Limb (tissue), 2 donors: ENCODE data around the gene GTF2H2C_2.
"Not testable (repeated sequence)": the region's sequence is repeated elsewhere in the genome, so short reads cannot be mapped to it uniquely, and the experiment has no call there.

Experiments
- DNase-seq, 2 donors: peaks; one replicate each; pipeline ENCODE4 v3.0.0-alpha.2; 2016; ENCODE audit errors: extremely low spot score in 2 of 2

The GTF2H2C_2 gene

DNA sequence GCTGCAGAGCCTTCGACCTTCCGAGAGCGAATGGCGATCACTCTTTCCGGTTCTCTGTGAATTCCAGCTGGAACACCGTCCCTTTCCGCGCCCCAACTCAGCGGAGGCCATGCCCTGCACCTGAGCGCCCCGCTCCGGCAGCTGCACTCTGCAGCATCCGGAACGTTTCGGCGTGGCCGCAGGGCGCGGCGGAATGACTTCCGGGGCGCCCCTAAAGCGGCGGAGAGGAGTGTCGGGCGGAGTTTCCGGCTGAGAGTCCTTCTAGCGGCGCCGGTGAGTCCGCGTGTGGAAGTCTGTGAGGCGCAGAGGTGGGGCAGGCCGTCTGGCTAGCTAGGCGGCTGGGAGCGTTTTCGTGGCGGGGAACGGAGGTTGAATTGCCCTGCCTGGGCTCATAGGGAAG, at the start of gene GTF2H2C_2:
GTF2H2C_2 (plus strand) TSS at position 252 of the 400 bp plus-strand sequence.
- DNase-seq = not testable (repeated sequence)

DNA sequence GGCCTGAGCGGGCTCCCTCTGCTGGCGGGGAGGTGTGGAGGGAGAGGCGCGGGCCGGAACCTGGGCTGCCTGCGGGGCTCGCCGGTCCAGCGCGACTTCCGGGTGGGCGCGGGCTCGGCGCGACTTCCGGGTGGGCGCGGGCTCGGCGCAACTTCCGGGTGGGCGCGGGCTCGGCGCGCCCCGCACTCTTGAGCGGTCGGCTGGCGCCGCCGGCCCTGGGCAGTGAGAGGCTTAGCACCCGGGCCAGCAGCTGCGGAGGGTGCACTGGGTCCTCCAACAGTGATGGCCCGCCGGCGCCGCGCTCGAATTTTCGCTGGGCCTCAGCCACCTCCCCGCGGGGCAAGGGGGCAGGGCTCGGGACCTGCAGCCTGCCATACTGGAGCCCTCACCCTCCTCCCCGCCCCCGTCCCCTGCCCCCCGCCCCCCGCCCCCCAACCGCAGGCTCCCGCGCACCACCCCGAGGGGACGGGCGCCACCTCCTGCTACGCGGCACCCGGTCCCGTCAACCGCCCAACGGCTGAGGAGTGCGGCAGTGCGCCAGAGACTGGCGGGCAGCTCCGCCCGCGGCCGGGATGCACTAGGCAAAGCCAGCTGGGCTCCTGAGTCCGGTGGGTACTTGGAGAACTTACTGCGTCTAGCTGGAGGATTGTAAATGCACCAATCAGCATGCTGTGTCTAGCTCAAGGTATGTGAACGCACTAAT, 14.0 kb upstream of the GTF2H2C_2 start:
- DNase-seq = peak; percentile 2 to 69

DNA sequence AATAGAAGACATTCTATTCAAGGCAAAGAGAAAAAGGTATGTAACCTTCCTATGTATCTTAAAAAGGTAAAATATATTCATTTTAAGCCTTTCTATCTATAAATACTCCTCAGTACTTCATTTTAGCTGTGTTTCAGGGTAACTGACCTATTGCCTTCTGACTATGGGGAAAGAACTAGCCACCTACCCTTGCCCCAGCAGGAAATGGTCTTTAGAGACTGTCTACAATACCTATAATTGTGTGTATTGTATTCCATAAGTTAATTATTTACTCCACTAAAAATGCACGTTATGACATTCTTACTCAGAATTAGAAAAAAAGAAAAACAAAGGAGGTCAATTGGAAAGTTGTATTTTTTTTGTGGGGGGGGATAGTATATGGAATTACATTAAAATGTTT, 6.2 kb downstream of the GTF2H2C_2 start:
- not testable (repeated sequence) for DNase-seq

DNA sequence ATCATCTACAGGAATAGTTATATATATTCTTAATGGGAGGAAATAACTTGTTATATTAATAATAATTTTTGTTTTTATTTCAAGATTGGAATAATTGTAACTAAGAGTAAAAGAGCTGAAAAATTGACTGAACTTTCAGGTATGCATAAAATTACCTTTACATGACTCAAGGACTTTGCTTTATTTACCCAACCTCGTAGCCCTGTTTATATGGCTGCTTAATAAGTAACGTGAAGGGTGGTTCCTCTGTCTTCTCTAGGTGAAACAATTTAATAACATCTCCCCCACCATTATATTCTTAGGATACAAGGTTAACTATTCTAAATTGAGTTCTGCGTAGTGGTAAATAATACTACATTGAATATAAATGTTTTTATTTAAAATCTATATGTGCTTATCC, 8.0 kb downstream of the GTF2H2C_2 start:
- DNase-seq = not testable (repeated sequence)

DNA sequence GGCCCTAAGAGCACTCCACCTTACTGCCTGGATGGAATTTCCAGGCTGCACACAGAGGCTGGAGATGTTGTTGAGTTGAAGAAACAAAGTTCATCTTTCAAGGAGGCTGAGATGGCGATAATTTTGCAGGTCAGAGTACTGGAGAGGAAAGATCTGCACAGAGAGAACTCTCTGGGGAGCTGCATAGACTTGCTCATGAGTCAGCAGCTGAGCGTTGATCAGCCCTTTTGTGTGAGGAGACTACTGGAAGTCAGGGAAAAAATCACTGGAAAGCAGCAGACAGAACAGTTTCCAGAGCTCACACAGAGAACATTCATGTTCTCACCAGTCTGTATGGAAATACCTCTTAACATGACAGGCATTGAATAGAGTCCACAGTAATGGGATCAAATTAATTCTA, 23.4 kb downstream of the GTF2H2C_2 start:
- not testable (repeated sequence) for DNase-seq

DNA sequence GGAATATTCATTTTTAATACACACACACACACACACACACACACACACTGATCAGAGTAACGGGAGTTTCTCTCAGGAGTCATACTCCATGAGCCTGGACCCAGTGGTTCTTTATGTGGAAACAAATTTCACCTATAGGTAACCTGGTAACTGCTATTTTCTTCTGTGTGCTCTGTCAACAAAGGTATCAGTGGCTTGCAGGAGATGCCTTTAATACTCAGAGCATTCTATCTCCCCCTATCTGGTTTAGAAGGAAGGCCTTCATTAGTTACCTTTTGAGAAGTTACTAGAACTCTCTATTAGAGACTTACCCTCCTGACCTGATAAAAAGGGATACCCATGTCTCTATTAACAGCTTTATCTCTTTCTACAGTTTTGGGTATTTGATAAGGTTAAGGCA, 34.4 kb downstream of the GTF2H2C_2 start:
- DNase-seq = not testable (repeated sequence)

DNA sequence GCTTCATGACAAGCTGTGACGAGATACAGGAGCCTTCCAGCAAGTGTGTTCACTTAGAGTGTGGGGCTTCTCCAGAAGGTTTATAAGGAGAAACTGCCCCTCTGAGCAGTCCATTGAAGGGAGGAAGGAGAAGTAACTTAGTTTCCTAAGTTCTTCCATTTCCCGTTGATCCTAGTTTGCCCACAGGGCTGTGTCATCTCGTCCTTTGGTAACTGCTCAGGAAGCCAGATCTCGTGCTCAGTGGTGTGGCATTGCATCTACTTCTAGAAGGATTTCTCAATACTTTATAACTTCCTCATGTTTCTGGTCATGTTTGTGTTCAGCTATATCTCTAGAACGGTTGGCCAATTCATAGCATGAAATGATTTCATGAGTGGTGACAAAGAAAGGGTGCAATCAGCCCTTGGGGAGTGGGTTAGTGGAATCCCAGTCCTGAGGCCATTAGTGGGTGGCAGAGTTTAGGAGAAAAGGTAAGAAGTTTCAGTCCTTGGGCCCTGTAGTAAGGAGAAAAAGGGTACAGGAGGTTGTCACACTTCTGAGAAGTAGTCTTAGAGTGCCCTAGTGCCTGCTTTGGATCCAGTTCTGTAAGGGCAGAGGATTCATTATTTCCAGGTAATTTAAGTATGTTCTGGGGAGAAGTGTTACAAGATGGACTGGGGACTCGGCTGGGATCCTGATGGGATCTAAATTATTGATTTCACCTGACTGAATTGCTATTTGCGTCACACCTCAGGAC, 36.2 kb downstream of the GTF2H2C_2 start:
- not testable (repeated sequence) for DNase-seq

DNA sequence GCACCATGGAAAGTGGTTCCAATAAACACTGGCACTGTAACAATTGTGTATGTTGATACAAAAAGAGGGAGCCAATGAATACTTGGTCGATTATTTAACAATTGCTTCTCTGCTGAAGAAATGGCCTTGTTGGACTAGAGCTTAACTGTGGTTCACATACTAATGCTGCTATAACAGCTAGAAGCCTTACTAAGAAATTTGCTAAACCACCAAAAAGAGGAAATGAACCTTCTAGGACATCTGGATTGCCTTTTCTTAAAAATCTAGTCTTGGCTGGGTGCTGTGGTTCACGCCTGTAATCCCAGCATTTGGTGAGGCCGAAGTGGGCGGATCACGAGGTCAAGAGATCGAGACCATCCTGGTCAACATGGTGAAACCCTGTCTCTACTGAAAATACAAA, 41.9 kb downstream of the GTF2H2C_2 start:
- not testable (repeated sequence) for DNase-seq

DNA sequence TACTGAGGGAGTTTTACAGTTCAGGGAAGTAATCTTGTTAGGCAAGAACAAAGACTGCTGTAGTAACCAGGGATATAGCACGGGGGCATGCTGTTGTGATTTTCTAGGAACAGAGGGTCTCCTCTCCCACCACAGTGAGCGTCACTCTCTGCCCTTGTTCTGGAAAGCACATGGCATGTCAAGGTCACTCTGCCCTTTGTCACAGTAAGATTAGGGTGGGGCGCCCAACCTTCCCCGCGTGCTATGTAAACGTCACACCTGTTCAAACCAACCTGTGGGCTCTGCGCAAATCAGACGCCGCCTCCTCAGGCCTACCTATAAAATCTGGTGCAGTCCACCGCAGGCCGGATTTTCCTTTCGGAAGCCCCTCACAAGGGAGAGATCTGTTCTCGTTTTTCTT, 44.0 kb downstream of the GTF2H2C_2 start:
- DNase-seq = not testable (repeated sequence)

DNA sequence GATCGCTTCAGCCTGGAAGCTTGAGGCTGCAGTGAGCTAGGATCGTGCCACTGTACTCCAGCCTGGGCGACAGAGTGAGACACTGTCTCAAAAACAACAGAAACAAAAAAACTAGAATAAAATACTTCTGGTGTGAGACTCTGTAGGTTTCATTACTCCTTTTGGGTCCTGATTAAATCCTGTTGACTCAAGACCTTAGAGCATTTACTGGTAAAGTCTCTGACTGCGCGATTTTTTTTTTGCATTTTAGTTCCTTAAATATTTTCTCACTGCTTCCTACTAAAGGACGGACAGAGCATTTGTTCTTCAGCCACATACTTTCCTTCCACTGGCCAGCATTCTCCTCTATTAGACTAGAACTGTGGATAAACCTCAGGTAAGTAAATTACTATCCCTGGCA, 46.8 kb downstream of the GTF2H2C_2 start:
- not testable (repeated sequence) for DNase-seq

DNA sequence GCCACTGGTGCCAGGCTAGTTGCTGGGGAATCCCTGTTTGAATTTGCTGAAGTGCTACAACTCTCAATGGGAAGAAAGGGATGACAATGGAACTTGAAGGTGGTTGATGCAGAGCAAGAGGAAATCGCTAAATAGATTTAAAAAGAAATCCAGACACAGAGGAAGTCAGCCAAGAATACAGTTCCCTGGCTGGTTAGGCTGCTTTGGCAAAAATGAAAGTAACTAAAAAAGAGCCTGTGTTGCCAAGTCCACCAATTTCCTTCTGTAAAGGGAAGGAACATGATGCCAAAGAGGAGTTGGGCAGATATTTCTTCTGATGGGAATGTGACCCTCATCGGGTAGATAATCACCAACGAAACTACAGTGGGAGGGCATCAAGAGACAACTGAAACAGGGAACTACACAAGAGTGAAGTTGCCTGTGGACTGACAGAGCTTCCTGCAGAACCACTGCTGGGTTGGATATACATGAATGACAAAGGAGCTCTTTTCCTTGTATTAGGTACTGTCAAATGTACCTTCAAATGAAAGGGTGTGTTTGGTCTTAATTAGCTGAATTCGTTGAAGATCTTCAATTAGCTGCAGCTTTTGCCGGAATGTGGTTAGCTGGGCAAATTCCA, 49.0 kb downstream of the GTF2H2C_2 start:
- DNase-seq = not testable (repeated sequence)

DNA sequence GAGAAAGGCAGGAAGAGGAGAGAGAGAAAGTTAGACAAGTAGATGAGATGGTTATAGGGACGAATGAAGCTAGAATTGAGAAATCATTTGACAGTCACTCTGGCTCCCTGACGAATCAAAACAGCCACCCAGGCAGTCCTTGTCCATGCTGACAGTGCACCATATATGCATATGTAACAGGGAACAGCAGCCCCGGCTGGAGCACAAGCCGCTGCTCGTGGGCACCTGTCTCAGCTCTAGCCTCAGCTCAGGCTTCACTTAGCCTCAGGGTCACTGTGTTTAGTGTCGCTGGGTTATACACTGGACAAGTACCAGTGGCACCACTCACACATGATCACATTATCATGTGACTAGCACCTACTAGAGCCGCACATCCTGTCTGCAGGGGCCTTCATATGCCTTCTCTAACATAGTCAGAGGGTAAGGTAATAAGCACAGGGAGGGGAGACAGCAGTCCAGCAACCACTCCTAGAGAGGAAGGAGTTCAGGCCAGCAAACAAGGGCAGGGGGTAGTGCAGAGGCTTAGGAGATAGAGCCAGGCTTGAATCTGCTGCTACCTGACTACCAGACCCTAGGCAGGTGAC, 54.9 kb downstream of the GTF2H2C_2 start:
- not testable (repeated sequence) for DNase-seq
